Peyer's patch (tissue), 4 donors: Measurements from ENCODE around the gene JAK1. TPM values are rescaled to one million over a fixed set of nuclear protein-coding genes. Genes with fewer than 3 reads are reported as not detected.

Experiments used
- DNase-seq, 3 donors: peaks; one replicate each; pipeline ENCODE4 v3.0.0-alpha.2; 2017 to 2019
- H3K27ac ChIP-seq, 4 donors: fragments of 200-600 bp; sonication (generic); one replicate each; pipeline ENCODE4 v1.5.1; 2016 to 2019
- H3K27me3 ChIP-seq, 2 donors: fragments of 200-600 bp; sonication (generic); one replicate each; pipeline ENCODE4 v1.5.1; 2019
- H3K36me3 ChIP-seq, 3 donors: fragments of 200-600 bp; sonication (generic); one replicate each; pipeline ENCODE4 v1.5.1; 2016 to 2019
- H3K4me1 ChIP-seq, 4 donors: fragments of 200-600 bp; sonication (generic); one replicate each; pipeline ENCODE4 v1.5.1; 2016 to 2019
- H3K4me3 ChIP-seq, 4 donors: fragments of 200-600 bp; sonication (generic); 1 replicate in 3 of 4; 2 replicates in 1 of 4; pipeline ENCODE4 v1.5.1; 2016 to 2019; ENCODE audit warnings: mild to moderate bottlenecking in 1 of 4
- H3K9me3 ChIP-seq, 4 donors: fragments of 200-600 bp; sonication (generic); one replicate each; pipeline ENCODE4 v1.5.1; 2016 to 2019; ENCODE audit warnings: mild to moderate bottlenecking in 1 of 4
- POLR2A ChIP-seq, 2 donors: fragments of 450-650 bp; IDR thresholded peaks; one replicate each; pipeline ENCODE4 v1.5.1; 2017; ENCODE audit warnings: antibody characterized with exemption in 2 of 2, mild to moderate bottlenecking in 2 of 2, moderate library complexity in 2 of 2
- total RNA-seq, 4 donors: library from RNA; depleted of rRNA; stranded (reverse); fragments of >200 nt; gene quantifications; one replicate each; pipeline ENCODE4 v1.1.0, GENCODE V29; 2016
- TF ChIP-seq, protein P1 (sequence below), 6 experiments: fragments of 450-650 bp in 4 of 6; fragments of 200-600 bp in 2 of 6; sonication (generic) in 1 of 6; IDR thresholded peaks; one replicate each; pipeline ENCODE4 v1.5.1; 2017 to 2019; ENCODE audit warnings: antibody characterized with exemption in 6 of 6, mild to moderate bottlenecking in 3 of 6, moderate library complexity in 1 of 6

Gene JAK1
- total RNA-seq, result 100 to 1,000 TPM; 116 to 251 (median 126) TPM

DNA sequence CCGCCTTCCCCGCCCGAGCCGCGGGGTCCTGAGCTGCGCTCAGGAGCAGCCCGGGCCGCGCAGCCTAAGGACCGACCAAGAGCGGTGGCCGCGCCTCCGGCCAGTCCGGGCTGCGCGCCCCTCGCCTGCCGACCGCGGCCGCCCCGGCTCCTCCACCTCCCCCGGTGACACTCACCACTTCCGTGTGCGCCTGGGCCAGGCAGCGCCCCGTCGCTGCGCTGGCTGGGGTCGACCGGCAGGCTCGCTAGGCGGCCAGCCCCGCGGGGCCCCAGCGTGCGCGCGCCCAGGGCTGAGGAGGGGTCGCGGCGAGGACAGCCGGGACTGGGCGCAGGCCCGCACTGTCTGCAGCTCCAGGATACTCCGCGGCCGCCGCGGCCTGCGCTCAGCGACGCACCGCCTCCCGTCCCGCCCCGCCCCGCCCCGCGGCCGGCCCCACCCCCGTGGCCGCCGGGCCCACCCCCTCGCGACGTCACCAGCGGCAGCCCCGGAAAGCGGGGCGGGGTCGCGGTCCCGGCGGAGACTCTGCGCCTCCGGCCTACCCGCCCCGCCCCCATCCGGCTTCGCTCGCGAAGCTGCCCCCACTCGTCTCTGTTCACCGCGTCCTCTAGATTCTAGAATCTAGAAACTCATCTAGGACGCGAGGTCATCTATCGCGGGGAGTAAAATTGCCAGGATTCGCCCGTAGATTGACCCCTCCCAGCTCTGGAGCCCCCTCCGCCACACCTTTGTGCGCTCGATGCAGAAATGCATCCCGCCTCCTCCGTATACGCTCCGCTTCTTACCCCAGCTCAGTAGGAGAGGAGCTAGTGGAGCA, at the start of gene JAK1:
TSS of gene JAK1 (minus strand) at position 392 of the 814 bp plus-strand sequence. CDS start 80,285 bp downstream, outside the sequence.
- H3K4me3 ChIP-seq, result peak within 1 kb of the TSS; percentile 89 to 100 (median 96)
- peaks cover 0 to 17% (median 12%) of the 10 kb centered on the region in 4 donors for H3K4me1 ChIP-seq
- TF ChIP-seq, protein P1, sequence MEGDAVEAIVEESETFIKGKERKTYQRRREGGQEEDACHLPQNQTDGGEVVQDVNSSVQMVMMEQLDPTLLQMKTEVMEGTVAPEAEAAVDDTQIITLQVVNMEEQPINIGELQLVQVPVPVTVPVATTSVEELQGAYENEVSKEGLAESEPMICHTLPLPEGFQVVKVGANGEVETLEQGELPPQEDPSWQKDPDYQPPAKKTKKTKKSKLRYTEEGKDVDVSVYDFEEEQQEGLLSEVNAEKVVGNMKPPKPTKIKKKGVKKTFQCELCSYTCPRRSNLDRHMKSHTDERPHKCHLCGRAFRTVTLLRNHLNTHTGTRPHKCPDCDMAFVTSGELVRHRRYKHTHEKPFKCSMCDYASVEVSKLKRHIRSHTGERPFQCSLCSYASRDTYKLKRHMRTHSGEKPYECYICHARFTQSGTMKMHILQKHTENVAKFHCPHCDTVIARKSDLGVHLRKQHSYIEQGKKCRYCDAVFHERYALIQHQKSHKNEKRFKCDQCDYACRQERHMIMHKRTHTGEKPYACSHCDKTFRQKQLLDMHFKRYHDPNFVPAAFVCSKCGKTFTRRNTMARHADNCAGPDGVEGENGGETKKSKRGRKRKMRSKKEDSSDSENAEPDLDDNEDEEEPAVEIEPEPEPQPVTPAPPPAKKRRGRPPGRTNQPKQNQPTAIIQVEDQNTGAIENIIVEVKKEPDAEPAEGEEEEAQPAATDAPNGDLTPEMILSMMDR (IDR thresholded peaks at IDR 0.05), result peak in 3 of 6 experiments; percentile 21 to 30 (median 27)
- peak; percentile 72 to 86 for TF ChIP-seq POLR2A (IDR thresholded peaks at IDR 0.05)
- DNase-seq, result peak; percentile 89 to 95 (median 93)
- H3K27me3 ChIP-seq, result no peaks in the 10 kb centered on the region
- no peaks in the 10 kb centered on the region for H3K9me3 ChIP-seq
- no peaks in the 10 kb centered on the region for H3K36me3 ChIP-seq
- peak within 1 kb of the TSS; percentile 94 to 99 (median 98) for H3K27ac ChIP-seq

DNA sequence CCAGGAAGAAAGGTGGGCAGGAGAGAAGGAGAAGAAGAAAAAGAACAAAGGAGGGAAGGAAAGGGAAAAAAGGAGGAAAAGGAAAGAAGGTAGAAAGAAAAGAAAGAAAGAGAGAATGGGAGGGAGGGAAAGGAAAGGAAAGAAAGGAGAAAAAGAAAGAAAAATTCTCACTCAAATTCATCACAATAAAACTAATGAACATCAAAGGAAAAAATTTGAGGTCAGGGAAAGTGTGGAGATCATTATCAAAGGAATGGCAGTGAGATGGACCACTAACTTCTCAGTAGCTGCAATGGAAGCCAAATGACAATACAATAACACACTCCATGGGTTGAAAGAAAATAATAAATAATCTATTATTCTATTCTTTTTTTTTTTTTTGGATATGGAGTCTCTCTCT, 48.0 kb upstream of the JAK1 start:
- DNase-seq, result no peak
- TF ChIP-seq, protein P1 (IDR thresholded peaks at IDR 0.05), result no peak
- TF ChIP-seq POLR2A (IDR thresholded peaks at IDR 0.05), result no peak
- H3K27ac ChIP-seq, result no peak overlapping the region
- H3K36me3 ChIP-seq, result no peaks in the 10 kb centered on the region
- H3K9me3 ChIP-seq, result no peaks in the 10 kb centered on the region
- H3K27me3 ChIP-seq, result no peaks in the 10 kb centered on the region
- no peak overlapping the region for H3K4me3 ChIP-seq
- H3K4me1 ChIP-seq, result no peaks in the 10 kb centered on the region

DNA sequence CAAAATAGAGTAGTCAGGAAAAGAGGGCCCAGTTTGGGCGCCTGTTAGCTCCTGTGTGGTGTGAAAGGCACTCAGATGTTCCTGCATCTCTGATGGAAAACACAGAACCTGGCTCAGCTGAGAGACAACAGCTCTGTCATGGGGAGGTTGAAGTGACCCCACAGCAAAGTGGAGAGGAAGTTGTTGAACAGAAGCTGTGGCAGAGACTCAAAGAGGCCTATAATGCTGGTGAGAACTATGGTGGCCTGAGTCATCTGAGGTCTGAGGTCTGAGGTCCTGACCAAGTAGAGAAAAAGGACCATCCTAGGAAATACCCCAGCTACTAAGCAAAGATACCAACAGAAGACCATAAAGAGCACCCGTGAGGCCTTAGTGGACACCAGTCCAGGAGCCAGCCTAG, 45.6 kb upstream of the JAK1 start:
- H3K4me1 ChIP-seq, result no peaks in the 10 kb centered on the region
- no peaks in the 10 kb centered on the region for H3K9me3 ChIP-seq
- no peak for DNase-seq
- no peak overlapping the region for H3K27ac ChIP-seq
- H3K27me3 ChIP-seq, result no peaks in the 10 kb centered on the region
- H3K4me3 ChIP-seq, result no peak overlapping the region
- TF ChIP-seq, protein P1 (IDR thresholded peaks at IDR 0.05), result no peak
- TF ChIP-seq POLR2A (IDR thresholded peaks at IDR 0.05), result no peak
- H3K36me3 ChIP-seq, result no peaks in the 10 kb centered on the region

DNA sequence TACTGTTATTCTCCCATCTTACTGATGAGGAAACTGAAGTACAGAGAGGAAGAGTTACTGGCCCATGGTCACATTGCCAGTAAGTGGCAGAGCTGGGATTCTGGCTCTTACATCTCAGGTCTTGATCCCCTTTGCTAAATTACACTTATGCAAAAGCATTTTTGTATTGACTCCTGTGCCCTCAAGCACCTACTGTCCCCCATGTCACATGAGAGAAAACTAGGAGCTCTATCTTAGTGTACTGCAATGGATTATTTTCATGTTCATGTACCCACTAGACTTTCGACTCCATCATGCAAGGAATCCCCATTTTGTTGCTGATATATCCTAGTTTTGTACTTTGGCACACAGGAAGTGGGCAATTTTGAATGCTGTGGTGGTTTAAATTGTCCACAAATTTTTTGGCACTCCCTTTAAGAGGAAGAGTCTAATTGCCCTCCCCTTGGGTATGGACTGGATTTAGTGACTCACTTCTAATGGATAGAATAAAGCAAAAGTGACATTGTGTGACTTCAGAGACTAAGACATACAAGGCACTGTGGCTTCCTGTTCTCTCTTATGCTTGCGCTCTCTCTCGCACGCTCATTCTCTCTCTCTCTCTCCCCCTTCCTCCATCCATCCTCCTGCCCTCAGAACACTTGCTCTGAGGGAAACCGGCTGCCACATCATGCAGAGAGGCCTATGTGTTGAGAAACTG, 43.5 kb upstream of the JAK1 start:
- H3K4me3 ChIP-seq, result no peak overlapping the region
- H3K9me3 ChIP-seq, result no peaks in the 10 kb centered on the region
- no peaks in the 10 kb centered on the region for H3K4me1 ChIP-seq
- TF ChIP-seq, protein P1 (IDR thresholded peaks at IDR 0.05), result no peak
- no peak for TF ChIP-seq POLR2A (IDR thresholded peaks at IDR 0.05)
- no peak overlapping the region for H3K27ac ChIP-seq
- H3K27me3 ChIP-seq, result no peaks in the 10 kb centered on the region
- H3K36me3 ChIP-seq, result no peaks in the 10 kb centered on the region
- no peak for DNase-seq

DNA sequence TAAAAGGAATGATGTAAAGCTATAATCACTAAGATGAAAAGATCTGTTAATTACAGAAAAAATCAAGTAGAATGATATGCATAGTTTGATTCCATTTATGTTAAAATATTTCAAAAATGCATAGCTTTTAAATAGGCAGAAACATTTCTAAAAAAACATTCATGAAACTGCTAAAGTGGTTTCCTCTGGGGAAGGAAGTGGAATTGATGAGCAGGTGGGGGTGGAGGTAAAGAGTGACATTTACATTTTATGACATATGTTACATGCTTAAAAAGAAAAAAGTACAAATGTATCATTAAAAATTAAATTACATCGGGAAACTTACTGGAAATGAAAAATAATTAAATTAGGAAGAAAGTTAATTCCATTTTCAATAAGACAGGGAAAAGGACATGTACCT, 42.8 kb upstream of the JAK1 start:
- Histone ChIP-seq H3K4me1 (no peaks in the 10 kb centered on the region), H3K36me3 (no peaks in the 10 kb centered on the region), H3K4me3 (no peak overlapping the region), H3K9me3 (no peaks in the 10 kb centered on the region), H3K27ac (no peak overlapping the region), H3K27me3 (no peaks in the 10 kb centered on the region)
- TF ChIP-seq, protein P1 (IDR thresholded peaks at IDR 0.05), result no peak
- TF ChIP-seq POLR2A (IDR thresholded peaks at IDR 0.05), result no peak
- DNase-seq, result no peak
